ENCODE results near the gene GRIFIN.

GRIFIN gene

GRCh38 chr7:2452643-2453270 lies 23.4 kb downstream of the GRIFIN start:
- DNase-seq = no peak

GRCh38 chr7:2452074-2452507 lies 24.1 kb downstream of the GRIFIN start:
- DNase-seq = no peak

GRCh38 chr7:2451171-2452073 lies 24.8 kb downstream of the GRIFIN start:
- DNase-seq = peak; percentile 62

GRCh38 chr7:2450198-2451107 lies 25.7 kb downstream of the GRIFIN start:
- DNase-seq = no peak

- no peak for DNase-seq
These were observed 29.5 kb downstream of the GRIFIN start for GRCh38 chr7:2446676-2447075.

- no peak for DNase-seq
These were observed 30.2 kb downstream of the GRIFIN start for GRCh38 chr7:2445898-2446555.

GRCh38 chr7:2445047-2445446 lies 31.2 kb downstream of the GRIFIN start:
- DNase-seq = no peak

- no peak for DNase-seq
These were observed 31.7 kb downstream of the GRIFIN start for GRCh38 chr7:2444476-2444875.

GRCh38 chr7:2443491-2443890 lies 32.7 kb downstream of the GRIFIN start:
- no peak for DNase-seq

- no peak for DNase-seq
These were observed 34.7 kb downstream of the GRIFIN start for GRCh38 chr7:2441430-2442058.

- DNase-seq = no peak
These were observed 35.5 kb downstream of the GRIFIN start for GRCh38 chr7:2440608-2441245.

GRCh38 chr7:2438775-2439174 lies 37.4 kb downstream of the GRIFIN start:
- no peak for DNase-seq

- DNase-seq = no peak
These were observed 38.0 kb downstream of the GRIFIN start for GRCh38 chr7:2438186-2438585.

GRCh38 chr7:2437537-2438148 lies 38.6 kb downstream of the GRIFIN start:
- DNase-seq = no peak

- no peak for DNase-seq
These were observed 39.1 kb downstream of the GRIFIN start for GRCh38 chr7:2437136-2437535.

- no peak for DNase-seq
These were observed 39.7 kb downstream of the GRIFIN start for GRCh38 chr7:2436341-2437104.

GRCh38 chr7:2435146-2435545 lies 41.1 kb downstream of the GRIFIN start:
- DNase-seq = no peak

- DNase-seq = no peak
These were observed 42.3 kb downstream of the GRIFIN start for GRCh38 chr7:2433713-2434550.
